Prostate gland (tissue), 2 donors: ENCODE data around the gene LIPC. TPM values are rescaled to one million over a fixed set of nuclear protein-coding genes. Genes with fewer than 3 reads are reported as not detected.
"Not testable (repeated sequence)": the region's sequence is repeated elsewhere in the genome, so short reads cannot be mapped to it uniquely, and the experiment has no call there.

ENCODE experiments used
- DNase-seq: peaks from one replicate; pipeline ENCODE4 v3.0.0-alpha.2; 2019; ENCODE audit warnings: low spot score
- H3K27ac ChIP-seq, 2 donors: fragments of 200-600 bp; sonication (generic); 2 replicates each; pipeline ENCODE4 v1.5.1; 2017 to 2019
- H3K27me3 ChIP-seq: fragments of 200-600 bp; sonication (generic); replicated peaks from 2 replicates; pipeline ENCODE4 v1.5.1; 2019; ENCODE audit not compliant: insufficient read depth
- H3K36me3 ChIP-seq, 2 donors: fragments of 200-600 bp; sonication (generic); 1 replicate in 1 of 2; 2 replicates in 1 of 2; pipeline versions ENCODE4 v1.5.1 to v1.8.1; 2017 to 2019
- H3K4me1 ChIP-seq: fragments of 200-600 bp; sonication (generic); replicated peaks from 2 replicates; pipeline ENCODE4 v1.5.1; 2019
- H3K4me3 ChIP-seq, 2 donors: fragments of 200-600 bp; sonication (generic); 2 replicates each; pipeline ENCODE4 v1.5.1; 2017 to 2019
- H3K9me3 ChIP-seq: fragments of 200-600 bp; sonication (generic); 2 replicates; pipeline ENCODE4 v1.5.1; 2017
- CTCF ChIP-seq, 4 experiments: fragments of 200-600 bp in 2 of 4; fragments of 450-650 bp in 2 of 4; sonication (generic) in 2 of 4; IDR thresholded peaks; 1 replicate in 3 of 4; 2 replicates in 1 of 4; pipeline ENCODE4 v1.5.1; 2016 to 2019; ENCODE audit warnings: antibody characterized with exemption in 4 of 4, mild to moderate bottlenecking in 2 of 4, moderate library complexity in 2 of 4
- POLR2A ChIP-seq: fragments of 450-650 bp; IDR thresholded peaks from one replicate; pipeline ENCODE4 v1.6.1; 2016; ENCODE audit warnings: antibody characterized with exemption, mild to moderate bottlenecking
- POLR2AphosphoS5 ChIP-seq: sonication (generic); formaldehyde crosslinking; IDR thresholded peaks from one replicate; pipeline ENCODE4 v1.6.1; 2017; ENCODE audit warnings: antibody characterized with exemption
- WGBS: methylation state at CpG from one replicate; pipeline ENCODE4 v1.1.5; 2018; 5-methylcytosine and 5-hydroxymethylcytosine counted together
- intact Hi-C: fragments of 100-400 bp; cut with DNase I; formaldehyde crosslinking; loops from one replicate; pipeline ENCODE4 v1.14.2; 2022
- total RNA-seq, 2 donors: library from RNA; depleted of rRNA; stranded (reverse); fragments of >200 nt; gene quantifications; one replicate each; pipeline ENCODE4 v1.1.0, GENCODE V29; 2016

Gene LIPC
- total RNA-seq, 2 donors from 2014 or later: 0.14 TPM; not detected in 1

- 97% methylated on average over 4 of the region's 4 CpGs for WGBS
- intact Hi-C loops: no loop called here
Measured at GRCh38 chr15:58598829-58599210, 167.0 kb downstream of the LIPC start.

GRCh38 chr15:58602823-58603222 lies 171.0 kb downstream of the LIPC start:
- H3K9me3 ChIP-seq: no peaks in the 10 kb centered on the region
- H3K4me3 ChIP-seq: no peak overlapping the region
- no peaks in the 10 kb centered on the region for H3K36me3 ChIP-seq
- intact Hi-C loops: no loop called here
- no peaks in the 10 kb centered on the region for H3K27me3 ChIP-seq
- no peak for DNase-seq
- 63% methylated on average over 2 of the region's 2 CpGs for WGBS
- no peak overlapping the region for H3K27ac ChIP-seq
- H3K4me1 ChIP-seq: no peaks in the 10 kb centered on the region
- TF ChIP-seq POLR2A: no peak
- no peak for TF ChIP-seq POLR2AphosphoS5
- TF ChIP-seq CTCF (IDR thresholded peaks at IDR 0.05): no peak

More at GRCh38 chr15:58598829-58599210, 167.0 kb downstream of the LIPC start:
- H3K9me3 ChIP-seq: no peaks in the 10 kb centered on the region
- TF ChIP-seq CTCF (IDR thresholded peaks at IDR 0.05): no peak
- no peak overlapping the region for H3K27ac ChIP-seq
- H3K4me3 ChIP-seq: no peak overlapping the region
- H3K36me3 ChIP-seq: no peaks in the 10 kb centered on the region
- DNase-seq: no peak
- H3K4me1 ChIP-seq: no peaks in the 10 kb centered on the region
- no peaks in the 10 kb centered on the region for H3K27me3 ChIP-seq

GRCh38 chr15:58603927-58604326 lies 172.1 kb downstream of the LIPC start:
- H3K4me3 ChIP-seq, DNase-seq, intact Hi-C loops, H3K27me3 ChIP-seq, H3K36me3 ChIP-seq, H3K4me1 ChIP-seq, H3K9me3 ChIP-seq: not testable (repeated sequence)
- 89% methylated on average over 8 of the region's 8 CpGs for WGBS
- peak overlapping the region; percentile 62 to 75 for H3K27ac ChIP-seq

GRCh38 chr15:58604455-58604923 lies 172.7 kb downstream of the LIPC start:
- peak overlapping the region; percentile 62 to 75 for H3K27ac ChIP-seq
- no peaks in the 10 kb centered on the region for H3K4me1 ChIP-seq
- H3K4me3 ChIP-seq: no peak overlapping the region
- peak; percentile 43 for DNase-seq
- H3K27me3 ChIP-seq: no peaks in the 10 kb centered on the region
- TF ChIP-seq POLR2AphosphoS5 (peak; percentile 81), CTCF (IDR thresholded peaks at IDR 0.05) (no peak), POLR2A (no peak)
- H3K9me3 ChIP-seq: no peaks in the 10 kb centered on the region
- WGBS: 60% methylated on average over 4 of the region's 4 CpGs
- no peaks in the 10 kb centered on the region for H3K36me3 ChIP-seq
- intact Hi-C loops: no loop called here

- H3K27ac ChIP-seq: peak overlapping the region in 1 of 2 donors; percentile 9
- TF ChIP-seq CTCF (IDR thresholded peaks at IDR 0.05) (no peak), POLR2A (no peak), POLR2AphosphoS5 (no peak)
- WGBS: 97% methylated on average over 3 of the region's 3 CpGs
- DNase-seq: no peak
- no peak overlapping the region for H3K4me3 ChIP-seq
- H3K27me3 ChIP-seq: no peaks in the 10 kb centered on the region
- no peaks in the 10 kb centered on the region for H3K4me1 ChIP-seq
- no peaks in the 10 kb centered on the region for H3K9me3 ChIP-seq
- no peaks in the 10 kb centered on the region for H3K36me3 ChIP-seq
- intact Hi-C loops: no loop called here
Measured at GRCh38 chr15:58605931-58606530, 174.2 kb downstream of the LIPC start.
